ENCODE measurements around the gene SUSD3. TPM values are rescaled to one million over a fixed set of nuclear protein-coding genes. Genes with fewer than 3 reads are reported as not detected.

The SUSD3 gene
- total and polyA plus RNA-seq, 2 of the 4 experiments (the other 2 are of a cell fraction): 0.54 to 1.5 TPM

DNA sequence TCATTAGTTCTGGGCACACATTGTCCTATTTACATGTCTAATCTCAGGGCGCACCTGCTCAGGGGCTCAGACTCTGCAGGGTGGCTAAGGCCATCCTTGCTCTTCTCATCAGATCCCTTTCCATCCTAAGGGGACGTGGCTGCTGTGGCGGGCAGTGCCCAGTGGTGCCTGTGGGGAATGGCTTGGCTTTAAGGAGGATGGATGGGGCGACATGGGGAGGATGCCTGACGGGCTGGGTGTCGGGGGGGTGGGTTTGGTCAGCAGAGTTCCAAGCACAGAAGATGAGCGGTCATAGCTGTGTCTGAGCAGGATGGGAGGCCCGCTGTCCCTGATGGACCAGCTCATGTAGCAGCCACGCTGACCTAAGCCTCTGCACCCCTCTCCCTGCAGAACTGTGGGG, 40.9 kb upstream of the SUSD3 start:
- no peak overlapping the region for H3K18ac ChIP-seq (ENCODE audit: low read depth, low read length)
- no peak overlapping the region for H3K4me3 ChIP-seq (ENCODE audit: insufficient read depth, low read depth, low read length)
- H2AK5ac ChIP-seq (ENCODE audit: low read depth, low read length): no peak overlapping the region
- no peak overlapping the region for H2BK5ac ChIP-seq (ENCODE audit: low read depth, low read length, poor library complexity, severe bottlenecking)
- H4K5ac ChIP-seq (ENCODE audit: low read depth, low read length): no peak overlapping the region
- H4K20me1 ChIP-seq (ENCODE audit: insufficient read depth, low read length): no peaks in the 10 kb centered on the region
- no peak overlapping the region for H2BK20ac ChIP-seq (ENCODE audit: low read depth, low read length)
- in situ Hi-C loops (cut with MboI; ENCODE audit: low sequenced_read_pairs) (loop anchor here (25.0 kb wide), 1 partner anchor 295 kb away; no protein-coding TSS in a partner anchor), dilution Hi-C loops (cut with HindIII; ENCODE audit: low sequenced_read_pairs, unreplicated experiment) (no loop called here), intact Hi-C loops (cut with micrococcal nuclease) (no loop called here)
- ATAC-seq (ENCODE audit: low read depth): no peak
- H3K56ac ChIP-seq (ENCODE audit: extremely low read depth, insufficient read depth, low read length): no peak overlapping the region
- H3K9ac ChIP-seq (ENCODE audit: low read depth, low read length): no peak overlapping the region
- no peak overlapping the region for H2AK9ac ChIP-seq (replicated peaks; ENCODE audit: low read depth, low read length, poor library complexity)
- no CpG with 5 or more reads among the region's 9 CpGs for WGBS, 2 experiments (ENCODE audit: extremely low coverage in 2 of 2, insufficient read length in 1 of 2)
- H2BK15ac ChIP-seq (ENCODE audit: low read depth, low read length): no peak overlapping the region
- H3K23ac ChIP-seq (ENCODE audit: low read depth, low read length): no peak overlapping the region
- no peaks in the 10 kb centered on the region for H3K9me1 ChIP-seq (ENCODE audit: insufficient read depth, low read length)
- no peak overlapping the region for H2AFZ ChIP-seq (replicated peaks; ENCODE audit: low read length, poor library complexity)
- H3K36me3 ChIP-seq (ENCODE audit: control insufficient read depth, insufficient read depth, low read length): no peaks in the 10 kb centered on the region
- H3K9me3 ChIP-seq (ENCODE audit: control insufficient read depth, insufficient read depth, low read length): no peaks in the 10 kb centered on the region
- H2BK120ac ChIP-seq (ENCODE audit: low read depth, low read length): no peak overlapping the region
- TF ChIP-seq RAD21 (IDR thresholded peaks at IDR 0.05; ENCODE audit: low read length) (no peak), POLR2A (IDR thresholded peaks at IDR 0.05; ENCODE audit: low read depth, low read length) (no peak), RCOR1 (IDR thresholded peaks at IDR 0.05; ENCODE audit: insufficient replicate concordance, low read length) (no peak), NFE2L2 (IDR thresholded peaks at IDR 0.05; ENCODE audit: low read depth, low read length) (no peak), BHLHE40 (IDR thresholded peaks at IDR 0.05; ENCODE audit: low read depth, low read length) (no peak), SMC3 (IDR thresholded peaks at IDR 0.05; ENCODE audit: low read depth, low read length) (no peak), CEBPB (IDR thresholded peaks at IDR 0.05; ENCODE audit: low read depth, low read length) (no peak), MAFK (IDR thresholded peaks at IDR 0.05; ENCODE audit: low read depth, low read length) (no peak), RFX5 (IDR thresholded peaks at IDR 0.05; ENCODE audit: low read depth, low read length) (no peak), CHD1 (IDR thresholded peaks at IDR 0.05; ENCODE audit: low read depth, low read length) (no peak), MAZ (IDR thresholded peaks at IDR 0.05; ENCODE audit: borderline replicate concordance, low read depth, low read length) (no peak), FOS (IDR thresholded peaks at IDR 0.05; ENCODE audit: low read depth, low read length) (no peak)
- TF ChIP-seq, protein P1, sequence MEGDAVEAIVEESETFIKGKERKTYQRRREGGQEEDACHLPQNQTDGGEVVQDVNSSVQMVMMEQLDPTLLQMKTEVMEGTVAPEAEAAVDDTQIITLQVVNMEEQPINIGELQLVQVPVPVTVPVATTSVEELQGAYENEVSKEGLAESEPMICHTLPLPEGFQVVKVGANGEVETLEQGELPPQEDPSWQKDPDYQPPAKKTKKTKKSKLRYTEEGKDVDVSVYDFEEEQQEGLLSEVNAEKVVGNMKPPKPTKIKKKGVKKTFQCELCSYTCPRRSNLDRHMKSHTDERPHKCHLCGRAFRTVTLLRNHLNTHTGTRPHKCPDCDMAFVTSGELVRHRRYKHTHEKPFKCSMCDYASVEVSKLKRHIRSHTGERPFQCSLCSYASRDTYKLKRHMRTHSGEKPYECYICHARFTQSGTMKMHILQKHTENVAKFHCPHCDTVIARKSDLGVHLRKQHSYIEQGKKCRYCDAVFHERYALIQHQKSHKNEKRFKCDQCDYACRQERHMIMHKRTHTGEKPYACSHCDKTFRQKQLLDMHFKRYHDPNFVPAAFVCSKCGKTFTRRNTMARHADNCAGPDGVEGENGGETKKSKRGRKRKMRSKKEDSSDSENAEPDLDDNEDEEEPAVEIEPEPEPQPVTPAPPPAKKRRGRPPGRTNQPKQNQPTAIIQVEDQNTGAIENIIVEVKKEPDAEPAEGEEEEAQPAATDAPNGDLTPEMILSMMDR (conservative IDR thresholded peaks at IDR 0.05; ENCODE audit: low read depth, low read length): no peak
- TF ChIP-seq, protein P2, sequence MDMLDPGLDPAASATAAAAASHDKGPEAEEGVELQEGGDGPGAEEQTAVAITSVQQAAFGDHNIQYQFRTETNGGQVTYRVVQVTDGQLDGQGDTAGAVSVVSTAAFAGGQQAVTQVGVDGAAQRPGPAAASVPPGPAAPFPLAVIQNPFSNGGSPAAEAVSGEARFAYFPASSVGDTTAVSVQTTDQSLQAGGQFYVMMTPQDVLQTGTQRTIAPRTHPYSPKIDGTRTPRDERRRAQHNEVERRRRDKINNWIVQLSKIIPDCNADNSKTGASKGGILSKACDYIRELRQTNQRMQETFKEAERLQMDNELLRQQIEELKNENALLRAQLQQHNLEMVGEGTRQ (IDR thresholded peaks at IDR 0.05; ENCODE audit: low read depth, low read length): no peak
- no peak overlapping the region for H3K14ac ChIP-seq (replicated peaks; ENCODE audit: low read depth, low read length)
- no TSS peak for BruUV-seq (replicated peaks)
- ChIA-PET POLR2A (ENCODE audit: unreplicated experiment) (no interaction called here), CTCF (no interaction called here)
- no peak overlapping the region for H4K8ac ChIP-seq (ENCODE audit: low read depth in 2 of 2, low read length in 2 of 2)
- H3K27ac ChIP-seq (ENCODE audit: insufficient read depth, low read length): no peak overlapping the region
- no peaks in the 10 kb centered on the region for H3K79me1 ChIP-seq (ENCODE audit: low read depth in 1 of 2, low read length in 2 of 2)
- H3K4ac ChIP-seq (ENCODE audit: low read depth, low read length): no peak overlapping the region
- peaks cover 10% of the 10 kb centered on the region for H3K27me3 ChIP-seq (ENCODE audit: control insufficient read depth, insufficient read depth, low read length)
- H3K4me2 ChIP-seq (ENCODE audit: low read depth, low read length): no peak overlapping the region
- no peak overlapping the region for H4K91ac ChIP-seq (ENCODE audit: insufficient read depth, low read depth, low read length)
- no peak for DNase-seq
- H3K4me1 ChIP-seq (ENCODE audit: control insufficient read depth, insufficient read depth, low read length): no peaks in the 10 kb centered on the region
